GM12873 (cell line): ENCODE measurements around the gene SLF2.

Experiments
- TF ChIP-seq, protein P1 (sequence below): IDR thresholded peaks from 2 replicates; pipeline ENCODE4 v1.5.1; 2012; ENCODE audit warnings: low read depth, mild to moderate bottlenecking, moderate library complexity, low read length, control low read depth; ENCODE audit not compliant: insufficient read depth; ENCODE audit errors: missing control alignments

The SLF2 gene

DNA sequence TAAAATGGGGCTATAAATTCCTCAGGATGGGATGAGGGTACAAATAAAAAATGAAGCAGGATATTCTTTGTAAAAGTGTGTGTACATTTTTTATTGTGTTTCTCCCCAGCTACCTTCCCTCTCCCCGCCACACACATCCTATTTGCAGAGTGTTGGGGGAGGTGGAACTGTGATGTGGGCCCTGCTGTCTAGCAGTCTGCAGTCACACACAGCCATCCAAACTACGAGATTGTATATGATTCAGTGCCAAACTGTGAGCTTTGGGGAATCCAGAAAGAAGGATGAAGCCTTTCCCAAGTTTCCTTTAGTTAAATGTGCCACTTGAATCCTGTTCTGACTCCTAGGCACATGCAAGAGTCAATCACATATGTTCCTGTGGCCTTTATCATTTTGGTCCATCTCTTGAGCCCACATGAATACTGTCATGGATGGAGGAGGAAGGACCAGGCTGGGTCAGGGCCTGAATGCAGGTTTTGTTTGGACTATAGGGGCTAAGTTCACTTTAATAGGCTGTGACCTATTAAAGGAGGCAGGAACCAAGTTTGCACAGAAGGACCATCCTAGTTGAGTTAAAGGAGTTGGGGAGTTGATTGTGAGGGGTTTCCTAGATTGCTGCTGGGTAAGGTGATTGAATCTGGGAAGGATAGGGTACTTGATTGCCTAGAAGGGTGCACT is 55.4 kb downstream of the SLF2 start:
- TF ChIP-seq, protein P1, sequence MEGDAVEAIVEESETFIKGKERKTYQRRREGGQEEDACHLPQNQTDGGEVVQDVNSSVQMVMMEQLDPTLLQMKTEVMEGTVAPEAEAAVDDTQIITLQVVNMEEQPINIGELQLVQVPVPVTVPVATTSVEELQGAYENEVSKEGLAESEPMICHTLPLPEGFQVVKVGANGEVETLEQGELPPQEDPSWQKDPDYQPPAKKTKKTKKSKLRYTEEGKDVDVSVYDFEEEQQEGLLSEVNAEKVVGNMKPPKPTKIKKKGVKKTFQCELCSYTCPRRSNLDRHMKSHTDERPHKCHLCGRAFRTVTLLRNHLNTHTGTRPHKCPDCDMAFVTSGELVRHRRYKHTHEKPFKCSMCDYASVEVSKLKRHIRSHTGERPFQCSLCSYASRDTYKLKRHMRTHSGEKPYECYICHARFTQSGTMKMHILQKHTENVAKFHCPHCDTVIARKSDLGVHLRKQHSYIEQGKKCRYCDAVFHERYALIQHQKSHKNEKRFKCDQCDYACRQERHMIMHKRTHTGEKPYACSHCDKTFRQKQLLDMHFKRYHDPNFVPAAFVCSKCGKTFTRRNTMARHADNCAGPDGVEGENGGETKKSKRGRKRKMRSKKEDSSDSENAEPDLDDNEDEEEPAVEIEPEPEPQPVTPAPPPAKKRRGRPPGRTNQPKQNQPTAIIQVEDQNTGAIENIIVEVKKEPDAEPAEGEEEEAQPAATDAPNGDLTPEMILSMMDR, result no peak

DNA sequence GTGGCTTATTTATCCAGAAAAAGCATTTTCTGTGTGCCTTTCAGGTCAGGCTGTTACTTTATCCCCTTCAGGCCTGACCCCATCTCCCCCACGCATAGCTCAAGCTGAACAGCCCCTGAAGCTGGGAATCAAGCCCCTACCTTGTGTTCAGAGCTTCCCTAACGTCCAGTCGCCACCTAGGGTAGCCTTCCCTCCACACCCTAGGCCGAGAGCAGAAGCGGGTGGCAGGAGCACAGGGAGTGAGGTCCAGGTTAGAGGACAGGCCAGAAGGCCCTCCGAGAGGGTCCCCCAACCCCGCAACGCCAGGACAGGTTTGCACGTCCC is 56.1 kb downstream of the SLF2 start:
- TF ChIP-seq, protein P1, result no peak

DNA sequence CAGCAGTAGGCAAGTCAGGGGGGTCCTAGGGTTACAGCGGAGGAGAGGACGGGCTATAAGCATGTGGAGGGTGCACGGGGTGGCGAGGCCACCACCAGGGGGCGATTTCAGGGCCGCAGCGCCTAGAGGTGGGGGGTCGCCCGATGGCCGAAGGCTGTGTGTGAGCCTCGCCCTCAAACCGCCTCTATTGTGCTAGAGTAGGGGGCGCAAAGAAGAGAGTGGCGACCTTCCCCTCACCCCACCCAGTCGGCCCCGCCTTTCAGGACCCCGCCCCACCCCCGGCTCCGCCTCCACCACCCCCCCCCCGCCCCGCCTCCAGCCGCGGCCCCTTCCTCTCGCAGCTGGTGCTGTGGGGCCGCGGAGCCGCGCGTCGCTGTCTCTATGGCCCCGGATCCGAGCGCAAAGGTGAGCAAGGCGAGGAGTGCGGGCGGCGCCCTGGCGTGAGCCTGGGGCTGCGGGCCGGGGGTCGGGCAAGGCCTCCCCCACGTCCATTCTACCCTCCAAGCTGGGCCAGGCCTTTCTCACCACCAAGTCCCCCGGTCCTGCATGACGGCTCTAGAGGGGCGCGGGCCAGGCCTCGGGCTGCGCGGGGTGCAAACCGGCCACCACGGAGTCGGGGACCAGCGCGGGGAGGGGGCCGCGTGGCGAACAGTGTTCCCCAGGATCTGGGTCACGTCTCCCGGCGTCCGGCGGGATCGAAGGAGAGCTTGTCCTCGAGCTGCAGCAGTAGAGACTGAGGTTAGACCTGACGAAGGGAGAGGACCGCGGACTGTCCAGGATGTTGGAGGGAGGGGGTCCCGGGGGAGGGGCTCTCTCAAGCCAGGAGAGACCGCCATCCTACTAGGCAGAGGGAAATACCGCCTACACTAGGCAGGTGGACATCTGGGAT is 56.7 kb downstream of the SLF2 start, which contains the start of gene SEMA4G:
SEMA4G (plus strand) TSS at position 318 of the 889 bp plus-strand sequence. CDS start 3,409 bp downstream, outside the sequence.
- TF ChIP-seq, protein P1, result peak; percentile 82

DNA sequence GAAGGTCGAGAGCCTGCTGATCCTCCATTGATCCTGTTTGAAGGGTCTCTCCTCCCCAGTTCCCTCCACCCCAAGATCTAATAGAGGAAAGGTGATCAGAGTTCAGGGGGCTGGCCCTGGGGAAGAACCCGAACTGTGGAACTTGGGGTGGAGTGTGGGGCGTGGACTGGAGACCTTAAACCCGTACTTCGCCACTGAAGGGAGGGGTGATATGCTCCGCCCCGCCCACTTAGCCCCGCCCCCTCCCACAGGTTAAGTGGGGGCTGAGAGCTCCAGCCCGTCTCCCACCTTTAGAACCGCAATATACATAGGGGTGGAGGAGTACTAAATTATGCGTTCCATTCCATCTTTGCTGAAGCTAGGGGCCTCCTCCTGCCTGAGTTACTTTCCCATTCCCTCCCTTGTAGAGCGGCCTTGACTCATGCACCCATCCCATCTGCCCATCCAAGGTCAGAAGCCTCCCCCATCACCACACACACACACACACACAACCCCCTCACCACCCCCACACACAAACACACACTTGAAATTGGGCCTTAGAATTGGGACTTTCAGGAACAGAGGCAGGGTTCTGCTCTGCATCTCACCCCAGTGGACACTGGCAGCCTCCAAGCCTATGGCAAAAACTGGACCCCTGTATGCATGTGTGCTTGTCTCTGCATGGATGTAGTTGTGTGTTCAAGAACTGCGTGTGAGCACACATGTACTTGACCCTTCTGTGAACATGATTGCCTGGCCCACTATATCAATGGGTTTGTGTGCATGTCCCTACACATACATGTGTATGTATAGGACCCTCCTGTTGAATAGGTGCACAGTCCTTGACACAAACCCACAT is 57.5 kb downstream of the SLF2 start:
- TF ChIP-seq, protein P1, result no peak

DNA sequence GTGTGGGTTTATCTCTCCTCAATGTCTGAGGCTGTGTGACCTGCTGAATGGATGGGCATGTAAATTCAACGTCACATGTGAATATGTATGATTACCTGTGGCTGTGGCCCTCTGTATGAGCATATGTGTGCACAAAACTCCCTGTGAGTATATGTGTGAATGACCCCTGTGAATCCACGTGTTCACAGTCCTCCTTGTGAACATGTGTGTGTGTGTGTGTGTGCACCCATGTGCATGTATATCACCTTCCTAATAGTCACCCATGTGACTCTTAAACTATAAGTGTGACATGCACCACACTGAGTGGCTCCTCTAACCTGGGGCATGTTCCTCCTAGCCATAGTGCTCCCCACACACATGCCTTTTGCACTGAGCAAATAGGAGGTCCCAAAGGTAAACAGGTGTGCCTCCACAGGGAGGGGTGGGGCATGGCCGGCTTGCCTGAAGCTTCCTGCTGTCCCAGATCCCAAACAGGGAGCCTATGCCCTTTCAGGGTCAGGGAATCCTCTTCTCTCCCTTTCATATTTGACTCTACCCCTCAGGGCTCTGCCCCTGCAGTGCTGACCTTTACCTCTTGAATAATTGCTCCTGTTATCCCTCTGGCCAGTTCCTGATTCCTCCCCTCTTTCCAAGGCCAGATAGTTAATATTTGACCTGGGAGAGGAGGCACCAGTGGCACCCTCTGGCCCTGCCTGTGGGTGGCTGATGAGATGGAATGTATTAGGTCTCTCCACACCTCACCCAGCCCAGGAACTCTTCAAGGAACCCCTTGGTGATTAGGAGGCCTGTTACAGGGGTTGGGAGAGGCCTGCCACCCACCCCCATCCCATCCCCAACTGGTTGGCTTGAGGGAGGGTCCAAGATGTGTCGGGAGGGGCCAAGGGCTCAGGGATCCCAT is 58.4 kb downstream of the SLF2 start:
- TF ChIP-seq, protein P1, result no peak

DNA sequence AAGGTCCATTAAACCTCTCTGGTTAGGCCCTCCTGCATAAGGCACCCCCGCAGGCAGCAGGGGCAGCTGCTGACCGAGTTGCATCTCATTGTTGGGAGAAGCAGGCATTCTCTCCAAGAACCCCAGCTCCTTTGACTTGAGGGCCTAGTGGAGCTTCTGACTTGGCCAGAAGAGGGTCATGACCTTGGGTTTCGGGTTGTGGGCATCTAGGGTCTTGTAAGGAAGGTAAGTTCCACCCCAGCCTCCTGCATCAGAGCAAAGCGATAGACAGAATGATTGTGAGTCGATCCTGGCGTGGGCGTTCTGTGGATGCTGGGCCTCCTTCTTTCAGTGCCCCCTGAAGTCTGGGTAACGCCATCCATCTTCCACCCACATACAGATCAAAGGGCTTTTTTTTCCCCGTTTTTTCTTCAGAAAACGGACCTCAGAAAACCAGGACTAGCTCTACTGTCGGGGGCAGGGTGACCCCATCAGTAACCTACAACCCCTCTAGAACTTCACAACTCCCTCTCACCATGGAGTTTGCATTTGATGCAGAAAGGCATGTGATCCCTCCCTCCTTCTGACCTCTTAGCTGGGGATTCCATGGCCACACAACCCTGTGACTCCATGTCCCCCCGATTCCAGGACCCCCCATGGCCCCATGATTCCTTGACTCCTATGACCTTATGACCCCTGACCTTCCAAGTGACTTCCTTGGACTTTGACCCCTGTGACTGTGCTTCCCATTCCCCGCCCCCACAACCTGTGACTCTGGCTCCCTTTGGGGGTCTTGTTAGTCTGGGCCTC is 59.5 kb downstream of the SLF2 start:
- TF ChIP-seq, protein P1, result no peak
